DND-41 (cell line): Measurements from ENCODE around the gene PEX16.

Experiments
- ATAC-seq: fragments of 200-7000 bp; cut with Tn5 transposase; 3 replicates; pipeline ENCODE4 v1.9.1; 2021; ENCODE audit warnings: low read depth; ENCODE audit not compliant: insufficient read depth
- DNase-seq: peaks from one replicate; pipeline ENCODE4 v3.0.0-alpha.2; 2020
- H2AFZ ChIP-seq: 2 replicates; pipeline ENCODE4 v1.6.0; 2012; ENCODE audit warnings: low read depth, low read length
- H3K27ac ChIP-seq: 2 replicates; pipeline ENCODE4 v1.5.1; 2012; ENCODE audit warnings: low read length, inconsistent platforms
- H3K27me3 ChIP-seq: fragments of 200-600 bp; sonication (generic); 2 replicates; pipeline ENCODE4 v1.6.0; 2012; ENCODE audit warnings: low read length, mild to moderate bottlenecking, inconsistent platforms; ENCODE audit not compliant: insufficient read depth, poor library complexity
- H3K36me3 ChIP-seq: 2 replicates; pipeline ENCODE4 v1.5.1; 2012; ENCODE audit warnings: low read length, inconsistent platforms; ENCODE audit not compliant: insufficient read depth
- H3K4me1 ChIP-seq: 2 replicates; pipeline ENCODE4 v1.5.1; 2012; ENCODE audit warnings: mild to moderate bottlenecking, low read length; ENCODE audit not compliant: insufficient read depth
- H3K4me2 ChIP-seq: 2 replicates; pipeline ENCODE4 v1.6.0; 2012; ENCODE audit warnings: mild to moderate bottlenecking, moderate library complexity, low read length, inconsistent platforms; ENCODE audit not compliant: insufficient read depth
- H3K4me3 ChIP-seq, 2 experiments: fragments of 200-600 bp in 1 of 2; shearing (Covaris generic) in 1 of 2; 2 replicates each; pipeline ENCODE4 v1.5.1; 2012 to 2016; ENCODE audit warnings: inconsistent platforms in 2 of 2, low read length in 2 of 2, mild to moderate bottlenecking in 2 of 2, low read depth in 1 of 2, moderate library complexity in 1 of 2
- H3K79me2 ChIP-seq: 2 replicates; pipeline ENCODE4 v1.6.0; 2012; ENCODE audit warnings: low read length, inconsistent platforms; ENCODE audit not compliant: insufficient read depth
- H3K9ac ChIP-seq: 2 replicates; pipeline ENCODE4 v1.6.0; 2012; ENCODE audit warnings: low read depth, mild to moderate bottlenecking, inconsistent platforms, low read length, moderate library complexity
- H3K9me3 ChIP-seq: 2 replicates; pipeline ENCODE4 v1.5.1; 2012; ENCODE audit warnings: low read length, moderate library complexity, mild to moderate bottlenecking, inconsistent platforms; ENCODE audit not compliant: insufficient read depth, severe bottlenecking
- H4K20me1 ChIP-seq: 2 replicates; pipeline ENCODE4 v1.6.0; 2012; ENCODE audit warnings: low read length; ENCODE audit not compliant: insufficient read depth
- EZH2 ChIP-seq: IDR thresholded peaks from 3 replicates; pipeline ENCODE4 v1.6.1; 2012; ENCODE audit warnings: borderline replicate concordance, low read depth, mild to moderate bottlenecking, moderate library complexity, low read length, inconsistent platforms; ENCODE audit not compliant: severe bottlenecking
- TF ChIP-seq, protein P1 (sequence below): IDR thresholded peaks from 2 replicates; pipeline ENCODE4 v1.5.1; 2012; ENCODE audit warnings: borderline replicate concordance, low read length, moderate library complexity, mild to moderate bottlenecking; ENCODE audit not compliant: poor library complexity, severe bottlenecking; ENCODE audit errors: extremely low read depth

Gene PEX16

DNA sequence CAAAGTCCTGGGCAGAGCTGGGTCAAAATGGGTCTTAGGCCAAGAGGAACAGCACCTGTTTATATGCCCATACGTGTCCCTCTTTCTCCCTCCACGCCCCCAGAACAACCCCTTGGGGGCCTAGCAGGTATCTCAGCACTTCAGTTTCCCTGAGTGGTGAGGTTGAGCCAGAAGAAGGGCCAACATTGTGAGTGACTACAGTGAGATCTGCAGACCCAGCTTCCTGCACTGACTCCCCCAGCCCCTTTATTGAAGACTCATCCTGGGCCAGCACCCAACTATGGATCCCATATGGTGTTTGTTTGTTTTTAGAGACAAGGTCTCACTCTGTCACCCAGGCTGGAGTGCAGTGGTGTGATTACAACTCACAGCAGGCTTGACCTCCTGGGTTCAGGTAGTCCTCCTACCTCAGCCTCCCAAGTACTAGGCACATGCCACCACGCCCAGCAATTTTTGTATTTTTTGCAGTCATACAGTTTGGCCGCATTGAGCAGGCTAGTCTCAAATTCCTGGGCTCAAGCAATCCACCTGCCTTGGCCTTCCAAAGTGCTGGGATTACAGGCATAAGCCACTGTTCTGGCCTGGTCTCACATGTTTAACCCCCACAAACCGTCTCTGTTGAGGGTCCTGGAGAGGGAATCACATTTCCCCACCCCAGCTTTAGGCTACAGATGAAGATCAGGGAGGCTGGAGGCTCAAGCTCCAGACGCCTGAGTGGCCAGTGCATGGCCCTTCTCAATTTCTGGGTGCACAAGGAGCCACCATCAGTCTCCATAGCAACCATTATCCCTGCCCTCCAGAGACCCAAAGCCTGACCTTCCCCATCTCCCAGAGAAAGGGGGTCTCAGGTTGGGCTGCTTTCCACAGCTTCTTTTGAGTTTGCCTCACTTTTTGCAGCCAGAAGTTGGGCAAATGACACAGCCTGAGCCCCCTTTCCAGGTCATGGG is 3.1 kb upstream of the PEX16 start:
- peaks cover 28% of the 10 kb centered on the region for H3K4me1 ChIP-seq
- DNase-seq (no peak), ATAC-seq (no peak)
- TF ChIP-seq EZH2 = no peak
- TF ChIP-seq, protein P1, sequence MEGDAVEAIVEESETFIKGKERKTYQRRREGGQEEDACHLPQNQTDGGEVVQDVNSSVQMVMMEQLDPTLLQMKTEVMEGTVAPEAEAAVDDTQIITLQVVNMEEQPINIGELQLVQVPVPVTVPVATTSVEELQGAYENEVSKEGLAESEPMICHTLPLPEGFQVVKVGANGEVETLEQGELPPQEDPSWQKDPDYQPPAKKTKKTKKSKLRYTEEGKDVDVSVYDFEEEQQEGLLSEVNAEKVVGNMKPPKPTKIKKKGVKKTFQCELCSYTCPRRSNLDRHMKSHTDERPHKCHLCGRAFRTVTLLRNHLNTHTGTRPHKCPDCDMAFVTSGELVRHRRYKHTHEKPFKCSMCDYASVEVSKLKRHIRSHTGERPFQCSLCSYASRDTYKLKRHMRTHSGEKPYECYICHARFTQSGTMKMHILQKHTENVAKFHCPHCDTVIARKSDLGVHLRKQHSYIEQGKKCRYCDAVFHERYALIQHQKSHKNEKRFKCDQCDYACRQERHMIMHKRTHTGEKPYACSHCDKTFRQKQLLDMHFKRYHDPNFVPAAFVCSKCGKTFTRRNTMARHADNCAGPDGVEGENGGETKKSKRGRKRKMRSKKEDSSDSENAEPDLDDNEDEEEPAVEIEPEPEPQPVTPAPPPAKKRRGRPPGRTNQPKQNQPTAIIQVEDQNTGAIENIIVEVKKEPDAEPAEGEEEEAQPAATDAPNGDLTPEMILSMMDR = no peak
- peaks cover 2% of the 10 kb centered on the region; the same call in 1 of the 2 replicates for H4K20me1 ChIP-seq
- H3K4me3 ChIP-seq = no peak overlapping the region
- no peak overlapping the region for H2AFZ ChIP-seq
- no peak overlapping the region for H3K27ac ChIP-seq
- H3K9ac ChIP-seq = no peak overlapping the region
- H3K4me2 ChIP-seq = no peak overlapping the region
- H3K36me3 ChIP-seq = peaks cover 5% of the 10 kb centered on the region; the same call in 1 of the 2 replicates
- no peaks in the 10 kb centered on the region for H3K27me3 ChIP-seq
- H3K79me2 ChIP-seq = peaks cover 16% of the 10 kb centered on the region
- H3K9me3 ChIP-seq = no peaks in the 10 kb centered on the region

GRCh38 chr11:45919806-45920530 is 2.3 kb upstream of the PEX16 start:
- peak overlapping the region; percentile 30; the same call in 1 of the 2 replicates for H2AFZ ChIP-seq
- H3K36me3 ChIP-seq = peaks cover 14% of the 10 kb centered on the region
- H3K9me3 ChIP-seq = no peaks in the 10 kb centered on the region
- peaks cover 32% of the 10 kb centered on the region for H3K4me1 ChIP-seq
- no peaks in the 10 kb centered on the region for H3K27me3 ChIP-seq
- no peak overlapping the region for H3K9ac ChIP-seq
- H3K4me2 ChIP-seq = no peak overlapping the region
- H4K20me1 ChIP-seq = peaks cover 8% of the 10 kb centered on the region; the same call in 1 of the 2 replicates
- no peak overlapping the region for H3K27ac ChIP-seq
- ATAC-seq = no peak
- no peak for DNase-seq
- TF ChIP-seq, protein P1 = no peak
- TF ChIP-seq EZH2 = no peak
- H3K79me2 ChIP-seq = peaks cover 21% of the 10 kb centered on the region
- no peak overlapping the region for H3K4me3 ChIP-seq

DNA sequence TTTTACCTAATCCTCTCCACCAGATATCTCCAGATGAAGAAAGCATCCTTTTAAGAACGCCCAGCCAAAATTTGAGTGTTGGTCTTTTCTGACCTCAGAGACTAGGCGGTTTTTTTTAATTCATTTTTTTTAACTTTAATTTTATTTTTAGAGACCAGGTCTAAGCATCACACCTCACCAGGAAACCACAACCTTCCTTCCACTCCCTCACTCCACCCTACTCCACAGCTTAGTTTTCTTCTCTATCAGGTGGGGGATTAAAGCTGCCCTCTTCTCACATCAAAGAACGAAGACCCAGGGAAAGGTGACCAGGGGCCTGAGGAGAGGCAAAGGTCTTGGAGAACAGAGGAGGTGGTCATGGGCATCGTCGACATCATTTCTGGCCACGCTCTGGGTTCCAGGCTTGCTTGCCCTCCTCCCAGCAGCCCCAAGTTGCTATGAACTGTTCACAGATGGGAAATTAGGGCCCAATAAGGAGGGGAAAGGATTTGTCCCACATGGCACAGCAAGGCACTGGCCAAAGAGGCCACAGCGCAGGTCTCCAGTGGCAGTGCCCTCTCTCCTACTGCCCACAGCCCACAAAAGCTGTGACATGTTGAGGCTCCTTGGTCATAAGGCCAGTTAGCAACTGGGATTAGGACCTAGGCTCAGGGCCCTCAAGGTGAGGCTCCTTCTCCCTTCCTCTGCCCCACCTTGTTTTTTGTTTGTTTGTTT is 1.4 kb upstream of the PEX16 start:
- peaks cover 22% of the 10 kb centered on the region for H3K36me3 ChIP-seq
- peak overlapping the region; percentile 94 for H3K4me2 ChIP-seq
- TF ChIP-seq, protein P1 = no peak
- TF ChIP-seq EZH2 = no peak
- H3K27me3 ChIP-seq = no peaks in the 10 kb centered on the region
- H3K4me3 ChIP-seq = peak overlapping the region; percentile 64 to 91; a peak in 3 of 4 replicates
- H3K27ac ChIP-seq = no peak overlapping the region; the same call in 1 of the 2 replicates
- ATAC-seq (no peak), DNase-seq (no peak)
- H3K4me1 ChIP-seq = peaks cover 32% of the 10 kb centered on the region
- H3K9ac ChIP-seq = peak overlapping the region; percentile 74
- peak overlapping the region; percentile 89 for H2AFZ ChIP-seq
- H3K79me2 ChIP-seq = peaks cover 21% of the 10 kb centered on the region
- H4K20me1 ChIP-seq = peaks cover 10% of the 10 kb centered on the region
- no peaks in the 10 kb centered on the region for H3K9me3 ChIP-seq
